Measurements from ENCODE around the gene AUP1. TPM values are rescaled to one million over a fixed set of nuclear protein-coding genes. Genes with fewer than 3 reads are reported as not detected.

Gene AUP1
- total and polyA plus RNA-seq, 2 of the 8 experiments (the other 6 are each of a cell fraction or from before 2014, with no cell fraction given), result 83.4 to 121 TPM

- ChIA-PET CTCF (ENCODE audit: partially characterized antibody) (interaction anchor here (0.9 to 7.0 kb wide), 4 partner anchors 8 to 53 kb away, joined by 3 to 53 read pairs (median 5); no protein-coding TSS in a partner anchor), POLR2A (ENCODE audit: partially characterized antibody) (interaction anchor here (1.1 to 2.3 kb wide), 3 partner anchors 12 to 53 kb away, joined by 3 to 6 read pairs (median 4); partner anchors contain the start of gene LBX2)
- Histone ChIP-seq H3K23ac (ENCODE audit: insufficient read length) (no peak overlapping the region), H4K91ac (replicated peaks; ENCODE audit: insufficient read length, low read length) (no peak overlapping the region), H3K79me1 (ENCODE audit: low read depth, low read length) (peaks cover 2% of the 10 kb centered on the region; the same call in 1 of the 2 replicates), H3K14ac (ENCODE audit: insufficient read length) (no peak overlapping the region), H4K8ac (ENCODE audit: extremely low read depth, insufficient read depth, low read length) (no peak overlapping the region), H3K4me2 (ENCODE audit: insufficient read depth in 1 of 2, low read depth in 2 of 2, low read length in 2 of 2) (no peak overlapping the region), H3K27me3 (replicated peaks in 1 of 4; ENCODE audit: control insufficient read depth in 3 of 4, extremely low read depth in 1 of 4, insufficient read depth in 3 of 4, low read length in 3 of 4) (no peaks in the 10 kb centered on the region; a peak in 1 of 7 replicates), H4K5ac (ENCODE audit: insufficient read length, low read depth, low read length) (no peak overlapping the region), H4K20me1 (replicated peaks in 1 of 2; ENCODE audit: control insufficient read depth in 1 of 2, insufficient read depth in 2 of 2, low read length in 2 of 2) (peaks cover 6 to 8% of the 10 kb centered on the region in 2 experiments), H3K36me3 (ENCODE audit: control insufficient read depth in 2 of 4, insufficient read depth in 4 of 4, low read length in 3 of 4) (peaks cover 2 to 17% (median 10%) of the 10 kb centered on the region in 4 experiments; a peak in 7 of 8 replicates), H3K23me2 (ENCODE audit: low read depth, low read length) (peaks cover 4% of the 10 kb centered on the region; the same call in 1 of the 2 replicates), H3K9me3 (ENCODE audit: insufficient read depth in 2 of 2, low read depth in 1 of 2, low read length in 1 of 2) (no peaks in the 10 kb centered on the region), H2BK120ac (replicated peaks; ENCODE audit: low read depth, low read length) (no peak overlapping the region), H2AK5ac (ENCODE audit: low read depth, low read length) (no peak overlapping the region), H3K79me2 (ENCODE audit: control insufficient read depth in 1 of 2, insufficient read depth in 2 of 2, low read length in 2 of 2) (no peaks in the 10 kb centered on the region), H2AFZ (ENCODE audit: low read length) (no peak overlapping the region), H2BK20ac (ENCODE audit: low read length) (no peak overlapping the region), H3K27ac (ENCODE audit: low read depth, low read length) (no peak overlapping the region), H3K4ac (replicated peaks; ENCODE audit: insufficient read length, low read depth, low read length) (no peak overlapping the region), H2BK5ac (ENCODE audit: low read depth, low read length) (no peak overlapping the region), H2BK15ac (ENCODE audit: low read length) (no peak overlapping the region), H3K18ac (ENCODE audit: extremely low read depth, low read length) (no peak overlapping the region), H2BK12ac (ENCODE audit: low read depth, low read length) (no peak overlapping the region), H3K56ac (replicated peaks; ENCODE audit: insufficient read length, low read depth, low read length) (no peak overlapping the region), H3K4me3 (ENCODE audit: extremely low read depth in 1 of 4, insufficient read depth in 2 of 4, low read depth in 3 of 4, low read length in 4 of 4) (no peak overlapping the region), H3K4me1 (replicated peaks in 1 of 4; ENCODE audit: control insufficient read depth in 3 of 4, insufficient read depth in 4 of 4, low read length in 3 of 4) (peaks cover 4 to 6% (median 5%) of the 10 kb centered on the region in 4 experiments; a peak in 6 of 7 replicates), H3K9ac (replicated peaks in 1 of 4; ENCODE audit: extremely low read depth in 1 of 4, low read depth in 3 of 4, low read length in 3 of 4) (no peak overlapping the region)
- no peak for DNase-seq (ENCODE audit: low read depth in 1 of 2, low spot score in 2 of 2)
- FAIRE-seq, result no peak
- WGBS, 2 experiments (ENCODE audit: extremely low coverage in 1 of 2, insufficient coverage in 1 of 2, insufficient read length in 1 of 2, insufficient replicate concordance in 2 of 2, low coverage in 1 of 2, low lambda C conversion rate in 2 of 2, missing lambda C conversion rate in 1 of 2), result 92% methylated on average over 12 of the region's 12 CpGs; no CpG with 5 or more reads in 1 of the 2 experiments
- TF ChIP-seq CHD2 (IDR thresholded peaks at IDR 0.05; ENCODE audit: low read length), result no peak
Measured at GRCh38 chr2:74534411-74534810, 4.9 kb upstream of the AUP1 start.
